Neural progenitor cell (in vitro differentiated cells): Measurements from ENCODE around the gene PRR35. TPM values are rescaled to one million over a fixed set of nuclear protein-coding genes. Genes with fewer than 3 reads are reported as not detected.

Source experiments
- DNase-seq: peaks from one replicate; pipeline ENCODE4 v3.0.0-alpha.2; 2016; ENCODE audit warnings: low spot score
- H2AFZ ChIP-seq: fragments of 200-600 bp; sonication (generic); replicated peaks from 2 replicates; pipeline ENCODE4 v1.6.1; 2016; ENCODE audit warnings: antibody characterized with exemption
- H3F3A ChIP-seq: fragments of 200-600 bp; sonication (generic); 2 replicates; pipeline ENCODE4 v1.6.1; 2016; ENCODE audit warnings: antibody characterized with exemption, low read depth
- H3K27ac ChIP-seq: fragments of 200-600 bp; sonication (generic); 2 replicates; pipeline ENCODE4 v1.5.1; 2016; ENCODE audit warnings: mild to moderate bottlenecking
- H3K27me3 ChIP-seq: fragments of 200-600 bp; sonication (generic); 2 replicates; pipeline ENCODE4 v1.6.1; 2016; ENCODE audit warnings: mild to moderate bottlenecking, moderate library complexity
- H3K36me3 ChIP-seq: fragments of 200-600 bp; sonication (generic); 2 replicates; pipeline ENCODE4 v1.5.1; 2016
- H3K4me1 ChIP-seq: fragments of 200-600 bp; sonication (generic); 2 replicates; pipeline ENCODE4 v1.6.1; 2016; ENCODE audit warnings: mixed run types
- H3K4me2 ChIP-seq: fragments of 200-600 bp; sonication (generic); 2 replicates; pipeline ENCODE4 v1.6.1; 2016
- H3K4me3 ChIP-seq: fragments of 200-600 bp; sonication (generic); 2 replicates; pipeline ENCODE4 v1.5.1; 2016
- H3K79me2 ChIP-seq: fragments of 200-600 bp; sonication (generic); 2 replicates; pipeline ENCODE4 v1.6.1; 2016; ENCODE audit warnings: low read depth
- H3K9ac ChIP-seq: fragments of 200-600 bp; sonication (generic); 2 replicates; pipeline ENCODE4 v1.6.1; 2016
- H3K9me3 ChIP-seq: fragments of 200-600 bp; sonication (generic); 2 replicates; pipeline ENCODE4 v1.5.1; 2016; ENCODE audit warnings: low read depth
- H4K20me1 ChIP-seq: fragments of 200-600 bp; sonication (generic); 2 replicates; pipeline ENCODE4 v1.6.1; 2016; ENCODE audit warnings: low read depth
- H3K27ac Mint-ChIP-seq: 3 replicates; pipeline ENCODE4 v1.8.0; 2021; ENCODE audit warnings: mixed read lengths
- H3K27me3 Mint-ChIP-seq: 2 replicates; pipeline ENCODE4 v1.8.0; 2022; ENCODE audit warnings: low read depth, mild to moderate bottlenecking, inconsistent platforms, moderate library complexity, mixed read lengths; ENCODE audit not compliant: insufficient read depth
- H3K36me3 Mint-ChIP-seq: 3 replicates; pipeline ENCODE4 v1.8.0; 2021; ENCODE audit warnings: mixed read lengths
- H3K4me1 Mint-ChIP-seq: 3 replicates; pipeline ENCODE4 v1.8.0; 2021; ENCODE audit warnings: mixed read lengths
- H3K4me3 Mint-ChIP-seq: 3 replicates; pipeline ENCODE4 v1.8.0; 2021; ENCODE audit warnings: mild to moderate bottlenecking, moderate library complexity, mixed read lengths
- H3K9me3 Mint-ChIP-seq: 3 replicates; pipeline ENCODE4 v1.8.0; 2020; ENCODE audit warnings: mixed read lengths
- CTCF ChIP-seq: fragments of 200-600 bp; sonication (generic); IDR thresholded peaks from 2 replicates; pipeline ENCODE4 v1.5.1; 2017; ENCODE audit warnings: antibody characterized with exemption, mild to moderate bottlenecking
- EZH2 ChIP-seq: fragments of 200-600 bp; sonication (generic); IDR thresholded peaks from 2 replicates; pipeline ENCODE4 v1.6.1; 2017; ENCODE audit warnings: antibody characterized with exemption, mild to moderate bottlenecking, moderate library complexity
- EZH2phosphoT487 ChIP-seq: fragments of 200-600 bp; sonication (generic); IDR thresholded peaks from 2 replicates; pipeline ENCODE4 v1.6.1; 2017; ENCODE audit warnings: antibody characterized with exemption
- total RNA-seq: library from RNA; depleted of rRNA; stranded (reverse); fragments of >200 nt; gene quantifications from 2 replicates; pipeline ENCODE4 v1.2.3, GENCODE V29; 2015; ENCODE audit warnings: low replicate concordance

Gene PRR35
- total RNA-seq, 1 donor from 2014 or later: not detected

GRCh38 chr16:523097-523741, 37.0 kb upstream of the PRR35 start:
- Mint-ChIP-seq H3K27ac (no peak overlapping the region), H3K4me1 (peaks cover 11% of the 10 kb centered on the region)
- H2AFZ ChIP-seq: no peak overlapping the region

GRCh38 chr16:524274-525040, 35.7 kb upstream of the PRR35 start:
- Histone ChIP-seq H3K4me1 (peaks cover 11% of the 10 kb centered on the region), H3K4me2 (no peak overlapping the region), H3K9me3 (no peaks in the 10 kb centered on the region), H3K27me3 (no peaks in the 10 kb centered on the region), H3K36me3 (no peaks in the 10 kb centered on the region), H3K9ac (no peak overlapping the region), H4K20me1 (peaks cover 46% of the 10 kb centered on the region), H3K4me3 (no peak overlapping the region), H3F3A (peaks cover 7% of the 10 kb centered on the region), H2AFZ (no peak overlapping the region), H3K79me2 (peaks cover 27% of the 10 kb centered on the region), H3K27ac (no peak overlapping the region)
- H3K36me3 Mint-ChIP-seq: peaks cover 4% of the 10 kb centered on the region
- no peak overlapping the region for H3K27ac Mint-ChIP-seq
- H3K27me3 Mint-ChIP-seq: peaks cover 9% of the 10 kb centered on the region
- H3K4me3 Mint-ChIP-seq: peak overlapping the region; percentile 91
- DNase-seq: no peak
- TF ChIP-seq EZH2 (no peak), CTCF (no peak), EZH2phosphoT487 (no peak)
- H3K4me1 Mint-ChIP-seq: peaks cover 18% of the 10 kb centered on the region
- H3K9me3 Mint-ChIP-seq: no peaks in the 10 kb centered on the region

More at GRCh38 chr16:523097-523741, 37.0 kb upstream of the PRR35 start:
- no peaks in the 10 kb centered on the region for H3K36me3 ChIP-seq
- H3F3A ChIP-seq: peaks cover 7% of the 10 kb centered on the region
- no peak overlapping the region for H3K4me2 ChIP-seq
- H3K27me3 Mint-ChIP-seq: peaks cover 7% of the 10 kb centered on the region
- H3K9me3 ChIP-seq: no peaks in the 10 kb centered on the region
- no peak overlapping the region for H3K4me3 ChIP-seq
- no peaks in the 10 kb centered on the region for H3K9me3 Mint-ChIP-seq
- H3K27me3 ChIP-seq: no peaks in the 10 kb centered on the region
- H3K79me2 ChIP-seq: peaks cover 14% of the 10 kb centered on the region
- TF ChIP-seq EZH2 (no peak), EZH2phosphoT487 (no peak), CTCF (no peak)
- H4K20me1 ChIP-seq: peaks cover 34% of the 10 kb centered on the region
- H3K4me3 Mint-ChIP-seq: peak overlapping the region; percentile 71
- no peaks in the 10 kb centered on the region for H3K4me1 ChIP-seq
- no peak overlapping the region for H3K9ac ChIP-seq
- DNase-seq: no peak
- H3K36me3 Mint-ChIP-seq: peaks cover 5% of the 10 kb centered on the region
- no peak overlapping the region for H3K27ac ChIP-seq

GRCh38 chr16:525123-525519, 35.1 kb upstream of the PRR35 start:
- peaks cover 13% of the 10 kb centered on the region for H3K4me1 ChIP-seq
- no peak overlapping the region for H3K4me2 ChIP-seq
- H3K4me3 ChIP-seq: no peak overlapping the region
- no peaks in the 10 kb centered on the region for H3K36me3 ChIP-seq
- peaks cover 7% of the 10 kb centered on the region for H3F3A ChIP-seq
- H3K4me1 Mint-ChIP-seq: peaks cover 22% of the 10 kb centered on the region
- H3K9ac ChIP-seq: no peak overlapping the region
- no peaks in the 10 kb centered on the region for H3K27me3 ChIP-seq
- H3K27ac ChIP-seq: no peak overlapping the region
- H2AFZ ChIP-seq: no peak overlapping the region
- H3K79me2 ChIP-seq: peaks cover 33% of the 10 kb centered on the region
- peaks cover 2% of the 10 kb centered on the region for H3K36me3 Mint-ChIP-seq
- peaks cover 53% of the 10 kb centered on the region for H4K20me1 ChIP-seq
- H3K9me3 ChIP-seq: no peaks in the 10 kb centered on the region
- peak overlapping the region; percentile 91 for H3K4me3 Mint-ChIP-seq
- H3K27ac Mint-ChIP-seq: peak overlapping the region; percentile 69
- no peaks in the 10 kb centered on the region for H3K9me3 Mint-ChIP-seq
- H3K27me3 Mint-ChIP-seq: peaks cover 9% of the 10 kb centered on the region
- DNase-seq: no peak
- no peak for TF ChIP-seq EZH2phosphoT487
- no peak for TF ChIP-seq EZH2
- TF ChIP-seq CTCF: no peak
